Renal cortical epithelial cell (primary cell): ENCODE data around the gene MET. TPM values are rescaled to one million over a fixed set of nuclear protein-coding genes. Genes with fewer than 3 reads are reported as not detected.
"Not testable (repeated sequence)": the region's sequence is repeated elsewhere in the genome, so short reads cannot be mapped to it uniquely, and the experiment has no call there.

Source experiments
- DNase-seq: peaks from one replicate; pipeline ENCODE4 v3.0.0-alpha.2; 2011; ENCODE audit warnings: low read depth
- total RNA-seq: library from RNA; depleted of rRNA; stranded (reverse); fragments of >200 nt; gene quantifications from 2 replicates; pipeline ENCODE4 v1.2.3, GENCODE V29; 2014

Gene MET
- total RNA-seq, 1 donor from 2014 or later: 255 TPM

DNA sequence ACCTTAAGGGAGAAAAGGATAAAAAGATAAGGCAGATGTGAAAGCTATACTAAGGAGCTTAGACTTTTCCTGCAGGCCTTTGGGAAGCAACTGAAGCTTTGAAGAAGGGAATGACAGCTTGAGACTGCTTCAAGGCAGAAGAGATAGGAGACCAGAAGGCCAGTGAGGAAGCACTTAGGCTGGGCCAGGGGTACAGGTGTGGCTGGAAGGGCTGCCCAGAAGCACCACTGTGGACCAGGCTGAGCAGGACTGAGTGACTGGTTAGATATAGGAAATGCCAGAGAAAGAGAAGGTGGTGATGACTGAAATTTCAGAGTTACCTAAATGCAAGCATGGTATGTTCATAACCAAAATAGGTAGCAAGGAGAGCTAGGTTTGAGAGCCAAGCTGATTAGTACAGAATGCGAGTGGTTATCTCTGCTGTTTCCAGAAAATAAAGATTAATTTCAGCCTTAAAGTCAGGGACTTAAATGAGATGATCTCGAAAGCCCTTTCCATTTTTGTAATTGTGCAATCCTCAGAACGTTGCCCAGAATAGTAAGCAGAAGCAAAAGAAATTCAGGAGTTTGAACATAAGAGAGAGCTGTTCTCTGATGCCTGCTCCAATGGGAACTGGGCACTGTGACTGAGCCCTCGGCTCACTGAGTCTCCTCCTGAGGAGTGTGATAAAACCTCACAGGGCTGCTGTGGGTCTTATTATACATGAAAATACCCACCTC is 54.9 kb downstream of the MET start:
- DNase-seq: no peak

DNA sequence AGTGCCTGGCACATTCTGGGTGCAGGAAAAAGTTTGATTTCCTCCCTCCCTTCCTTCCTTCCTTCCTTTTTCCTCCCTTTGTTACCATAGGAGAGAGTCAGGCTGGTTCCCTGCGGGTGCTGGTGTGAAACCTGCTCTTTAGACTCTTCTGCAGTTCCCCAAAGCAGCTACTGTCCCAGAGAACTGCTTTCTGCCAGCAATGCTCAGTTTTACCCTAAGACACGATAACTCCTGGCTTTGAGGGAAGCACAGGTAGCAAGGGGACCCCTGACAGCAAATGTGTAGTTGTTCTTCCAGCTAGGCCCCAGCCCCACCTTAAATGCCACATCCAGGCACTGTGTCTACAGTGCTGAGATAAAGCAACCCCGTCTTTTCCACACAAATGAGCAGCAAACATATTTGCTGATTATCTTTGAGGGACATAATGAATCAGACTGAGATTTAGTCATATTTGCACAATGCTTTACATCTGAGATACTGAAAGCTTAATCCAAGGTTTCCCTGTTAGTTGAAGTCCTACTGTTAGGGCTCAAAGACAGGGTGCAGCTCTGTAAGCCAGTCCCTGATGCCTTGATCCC is 55.5 kb downstream of the MET start:
- no peak for DNase-seq

DNA sequence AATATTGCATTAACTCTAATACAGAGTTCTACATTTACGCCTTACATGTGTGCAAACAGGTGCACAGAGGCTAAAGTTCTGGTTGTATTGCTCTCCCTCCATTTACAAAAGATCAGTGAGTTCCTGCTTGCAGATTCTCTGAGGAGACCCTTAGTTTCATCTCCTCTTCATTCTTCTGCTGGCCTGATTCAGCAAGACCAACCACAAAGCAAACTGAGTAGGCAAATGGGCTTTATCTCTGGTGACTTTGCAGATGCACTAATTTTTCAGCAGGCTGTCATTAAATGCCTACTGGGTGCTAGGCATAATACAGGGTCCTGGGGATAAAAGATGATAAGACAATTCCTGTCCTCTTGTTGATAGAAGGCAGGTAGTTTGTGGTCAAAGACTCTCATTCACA is 56.4 kb downstream of the MET start:
- no peak for DNase-seq

GRCh38 chr7:116730097-116731022 is 58.4 kb downstream of the MET start:
- peak; percentile 41 for DNase-seq

DNA sequence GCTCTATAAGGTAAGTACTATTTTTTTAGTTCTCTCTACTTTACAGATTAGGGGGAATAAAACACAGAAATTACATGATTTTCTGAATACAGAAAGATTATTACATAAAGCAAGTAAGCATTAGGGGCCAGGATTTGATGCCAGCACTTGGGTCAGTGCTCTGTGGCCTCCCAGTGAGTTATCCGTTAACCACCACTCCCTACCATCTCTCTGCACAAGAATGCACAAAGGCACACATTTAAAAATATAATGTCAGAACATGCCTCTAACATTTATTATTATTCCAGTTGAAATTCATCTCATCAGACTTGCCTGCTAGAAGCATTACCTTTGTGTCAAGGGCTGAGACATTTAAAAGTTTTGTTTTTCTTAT is 59.0 kb downstream of the MET start:
- peak; percentile 47 for DNase-seq

DNA sequence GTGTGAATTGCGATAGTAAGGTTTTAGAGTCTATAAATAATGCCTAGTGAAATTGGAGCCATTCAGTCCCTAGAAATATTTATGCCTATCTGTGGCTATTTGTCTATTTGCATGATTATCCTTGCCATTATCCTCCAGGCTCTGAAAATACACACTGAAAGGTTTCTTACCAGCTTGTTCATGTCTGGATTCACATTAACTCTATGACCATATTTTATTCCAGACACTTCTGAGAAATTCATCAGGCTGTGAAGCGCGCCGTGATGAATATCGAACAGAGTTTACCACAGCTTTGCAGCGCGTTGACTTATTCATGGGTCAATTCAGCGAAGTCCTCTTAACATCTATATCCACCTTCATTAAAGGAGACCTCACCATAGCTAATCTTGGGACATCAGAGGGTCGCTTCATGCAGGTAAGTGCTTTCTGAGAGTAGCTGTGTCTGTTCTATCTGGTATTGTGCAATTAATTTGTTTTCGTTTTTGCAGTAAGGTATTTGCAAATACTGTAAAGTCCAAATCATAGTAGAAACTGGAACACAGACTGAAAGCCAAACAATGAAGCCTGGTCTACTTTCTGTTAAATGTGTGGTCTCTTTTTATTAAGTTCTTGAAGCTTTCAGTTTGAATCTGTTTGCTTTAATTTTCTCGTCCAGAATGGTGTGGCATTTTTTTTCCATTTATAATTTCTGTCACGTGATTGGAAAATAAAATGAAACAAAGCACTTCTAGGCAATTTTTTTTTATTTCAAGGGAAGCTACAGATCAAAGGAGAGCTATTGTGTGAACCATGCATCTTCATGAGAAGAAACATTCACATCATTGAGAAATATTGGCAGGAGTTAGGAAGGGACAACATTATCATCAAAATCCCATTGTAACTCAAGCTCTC is 59.7 kb downstream of the MET start:
- DNase-seq: no peak

GRCh38 chr7:116732788-116733694 is 61.0 kb downstream of the MET start:
- DNase-seq: no peak

- no peak for DNase-seq
Observed at GRCh38 chr7:116733924-116734580, 62.1 kb downstream of the MET start.

GRCh38 chr7:116734710-116735109 is 62.7 kb downstream of the MET start:
- no peak for DNase-seq

DNA sequence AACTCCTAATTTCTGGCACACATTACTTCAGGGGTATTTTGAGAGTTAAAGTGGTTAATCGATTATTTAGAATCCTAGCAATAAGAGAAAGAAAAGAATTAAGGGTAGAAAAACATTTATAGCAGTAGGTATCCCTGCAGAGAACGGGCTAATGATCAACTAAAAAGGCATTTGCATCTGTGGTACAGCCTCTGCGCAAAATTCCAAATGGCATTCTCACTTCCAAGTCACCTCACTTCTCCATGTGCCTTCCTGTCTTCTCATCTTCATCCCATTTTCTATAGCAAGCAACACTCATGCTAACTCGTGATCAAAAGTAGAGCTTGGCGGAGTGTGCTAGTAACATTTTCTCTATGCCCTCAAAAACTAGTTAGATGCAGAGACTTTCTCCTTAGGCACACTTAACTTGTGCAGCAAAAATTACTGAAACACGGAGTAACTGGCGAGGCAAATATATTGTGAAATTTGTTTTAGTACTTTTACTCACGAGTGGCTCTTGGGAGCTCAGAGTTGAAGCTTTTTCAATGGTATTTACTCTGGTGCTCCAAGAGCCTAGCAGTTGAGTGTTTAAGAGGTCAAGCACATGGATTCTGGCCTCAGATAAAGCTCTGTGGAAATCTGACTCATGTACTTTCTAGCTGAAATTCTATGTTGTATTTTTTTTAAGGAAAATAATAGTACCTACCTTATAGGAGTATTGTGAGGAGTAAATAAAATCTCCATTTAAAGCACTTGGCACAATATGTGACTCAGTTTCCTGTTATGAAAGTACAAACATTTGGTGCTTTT is 65.1 kb downstream of the MET start:
- DNase-seq: peak; percentile 89

GRCh38 chr7:116738378-116738777 is 66.4 kb downstream of the MET start:
- DNase-seq: no peak

DNA sequence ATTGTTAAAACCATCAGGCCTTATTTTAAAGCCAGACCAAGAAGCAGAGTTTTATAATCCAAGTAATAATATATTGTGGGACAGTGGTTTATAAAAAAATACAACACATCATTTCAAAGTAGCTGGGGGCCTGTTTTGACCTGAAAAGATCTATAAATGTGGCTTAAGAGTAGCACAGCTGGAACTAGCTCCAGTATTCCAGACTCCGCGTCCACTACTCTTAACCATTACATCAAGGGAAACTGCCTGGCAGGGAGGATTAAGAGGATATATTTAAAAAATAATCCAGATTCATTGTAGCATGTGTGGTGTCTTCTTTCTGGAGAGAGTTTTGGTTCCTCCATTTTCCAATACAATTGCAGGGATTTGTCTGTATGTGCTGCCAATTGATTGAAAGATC is 67.3 kb downstream of the MET start:
- no peak for DNase-seq

DNA sequence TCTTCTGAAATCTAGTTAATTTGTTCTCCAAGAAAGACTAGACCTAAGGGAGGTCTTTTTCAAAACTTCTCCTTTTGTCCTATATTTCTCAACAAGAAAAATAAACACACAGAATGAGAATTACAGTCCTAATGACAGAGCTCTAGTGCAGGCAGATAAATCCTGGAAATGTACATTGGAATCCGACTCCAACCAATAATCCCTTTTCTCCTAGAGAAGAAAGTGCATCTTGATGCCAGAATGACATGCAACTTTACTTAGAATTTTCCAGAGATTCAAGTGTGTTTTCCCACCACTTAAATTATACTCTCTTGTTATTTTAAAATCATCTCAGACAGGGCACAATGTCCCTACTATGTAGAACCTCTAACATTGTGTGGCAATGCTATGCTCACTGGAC is 68.2 kb downstream of the MET start:
- DNase-seq: no peak

GRCh38 chr7:116740755-116741462 is 68.9 kb downstream of the MET start:
- DNase-seq: no peak

DNA sequence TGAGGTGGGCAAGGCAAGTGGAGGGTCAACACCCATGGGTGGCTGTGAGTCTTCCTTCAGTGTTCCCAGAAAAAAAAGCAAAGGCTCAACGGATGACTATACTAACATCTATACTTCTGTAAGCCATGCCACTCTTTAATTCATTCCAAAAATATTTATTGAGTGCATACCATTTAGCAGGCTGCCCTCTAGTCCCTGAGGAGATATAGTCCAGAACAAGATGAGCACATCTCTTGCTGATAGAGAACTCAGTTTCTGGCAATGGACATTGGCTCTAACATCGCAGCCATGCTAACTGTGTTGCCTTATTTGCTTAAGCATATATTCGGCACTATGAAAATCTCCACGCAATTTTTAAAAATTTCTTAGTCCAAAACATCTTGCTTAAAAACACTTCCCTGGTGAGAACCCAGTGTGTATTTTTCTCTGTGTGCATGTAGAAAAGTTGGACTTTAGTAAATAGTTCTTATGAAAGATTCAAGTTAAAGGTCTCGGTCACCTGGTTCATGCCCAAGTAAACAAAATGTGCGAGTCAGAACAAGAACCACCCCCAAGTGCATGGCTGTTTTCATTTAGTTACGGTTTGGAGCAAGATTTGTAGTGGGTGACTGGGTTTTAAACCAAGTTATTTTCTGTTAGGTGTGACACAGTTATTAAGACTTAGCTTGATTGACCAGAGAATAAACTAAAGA is 69.8 kb downstream of the MET start:
- DNase-seq: peak; percentile 76

GRCh38 chr7:116742641-116743040 is 70.6 kb downstream of the MET start:
- no peak for DNase-seq

DNA sequence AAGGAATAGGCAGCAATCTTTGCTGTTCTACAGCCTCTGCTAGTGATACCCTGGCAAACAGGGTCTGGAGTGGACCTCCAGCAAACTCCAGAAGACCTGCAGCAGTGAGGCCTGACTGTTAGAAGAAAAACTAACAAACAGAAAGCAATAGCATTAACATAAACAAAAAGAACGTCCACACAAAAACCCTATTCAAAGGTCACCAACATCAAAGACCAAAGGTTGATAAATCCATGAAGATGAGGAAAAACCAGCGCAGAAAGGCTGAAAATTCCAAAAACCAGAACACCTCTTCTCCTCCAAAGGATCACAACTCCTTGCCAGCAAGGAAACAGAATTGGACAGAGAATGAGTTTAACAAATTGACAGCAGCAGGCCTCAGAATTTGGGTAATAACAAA is 71.8 kb downstream of the MET start:
- not testable (repeated sequence) for DNase-seq

DNA sequence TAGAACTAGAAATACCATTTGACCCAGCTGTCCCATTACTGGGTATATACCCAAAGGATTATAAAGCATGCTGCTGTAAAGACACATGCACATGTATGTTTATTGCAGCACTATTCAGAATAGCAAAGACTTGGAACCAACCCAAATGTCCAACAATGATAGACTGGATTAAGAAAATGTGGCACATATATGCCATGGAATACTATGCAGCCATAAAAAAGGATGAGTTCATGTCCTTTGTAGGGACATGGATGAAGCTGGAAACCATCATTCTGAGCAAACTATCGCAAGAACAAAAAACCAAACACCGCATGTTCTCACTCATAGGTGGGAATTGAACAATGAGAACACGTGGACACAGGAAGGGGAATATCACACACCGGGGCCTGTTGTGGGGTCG is 74.4 kb downstream of the MET start:
- not testable (repeated sequence) for DNase-seq
